Kidney tubule cell (primary cell): ENCODE measurements around the gene GSTP1.

Experiments used
- DNase-seq: peaks from one replicate; pipeline ENCODE4 v3.0.0-alpha.2; 2018; ENCODE audit warnings: low spot score

Gene GSTP1

DNA sequence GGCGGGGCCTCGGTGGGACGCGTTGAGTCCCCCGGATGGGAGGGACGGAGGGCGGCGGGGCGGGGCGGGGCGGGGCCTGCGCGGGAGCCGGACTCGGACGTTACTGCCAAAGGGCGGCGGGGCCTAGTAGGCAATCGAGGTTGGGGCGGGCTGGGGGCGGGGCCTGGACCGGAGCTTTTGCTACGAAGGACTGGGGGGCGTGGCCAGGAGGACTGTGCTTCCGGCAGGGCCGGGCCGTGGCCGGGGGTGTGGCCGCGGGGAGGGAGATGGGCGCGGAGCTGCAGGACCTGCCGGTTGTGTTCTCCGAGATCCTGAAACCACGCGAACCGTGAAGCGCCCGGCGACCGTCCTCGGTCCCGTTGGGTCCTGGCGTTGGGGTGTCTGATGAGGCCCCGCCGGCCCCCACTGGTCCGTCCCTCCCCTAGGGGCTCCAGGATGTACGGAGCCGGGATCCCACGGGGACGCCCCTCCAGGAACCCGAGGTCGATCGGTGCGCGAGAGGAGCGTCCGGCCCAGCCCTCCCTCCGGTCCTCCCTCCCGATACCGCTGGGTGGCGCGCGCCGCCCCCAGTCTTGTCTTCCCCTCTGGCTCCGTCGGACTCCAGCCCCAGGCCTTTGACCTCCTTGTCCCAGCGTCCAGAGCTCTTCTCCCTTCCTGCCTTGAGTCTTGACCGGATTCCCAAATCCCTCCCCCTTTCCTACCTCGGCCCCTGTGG, 46.8 kb downstream of the GSTP1 start:
- DNase-seq, result peak; percentile 97

GRCh38 chr11:67630943-67631331, 47.3 kb downstream of the GSTP1 start:
- DNase-seq, result no peak

DNA sequence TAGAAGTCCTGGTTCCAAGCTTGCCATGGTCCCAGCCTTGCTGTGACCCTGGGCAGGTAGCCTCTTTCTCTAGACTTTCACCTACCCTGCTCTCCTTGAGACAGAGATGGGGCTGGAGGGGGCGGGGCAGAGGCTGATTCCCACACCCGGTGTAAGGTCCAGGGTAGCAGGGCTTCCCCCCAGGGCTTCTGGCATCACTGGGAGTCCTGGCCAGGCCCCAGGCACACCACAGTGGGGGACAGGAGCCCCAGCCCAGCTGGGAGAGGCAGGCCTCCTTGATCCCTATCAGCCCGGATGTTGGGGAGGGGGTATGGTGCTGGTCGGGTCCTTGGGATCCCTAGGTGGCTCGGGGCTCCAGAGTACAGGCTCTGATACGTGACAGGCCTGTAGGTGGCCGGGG, 47.8 kb downstream of the GSTP1 start:
- no peak for DNase-seq

DNA sequence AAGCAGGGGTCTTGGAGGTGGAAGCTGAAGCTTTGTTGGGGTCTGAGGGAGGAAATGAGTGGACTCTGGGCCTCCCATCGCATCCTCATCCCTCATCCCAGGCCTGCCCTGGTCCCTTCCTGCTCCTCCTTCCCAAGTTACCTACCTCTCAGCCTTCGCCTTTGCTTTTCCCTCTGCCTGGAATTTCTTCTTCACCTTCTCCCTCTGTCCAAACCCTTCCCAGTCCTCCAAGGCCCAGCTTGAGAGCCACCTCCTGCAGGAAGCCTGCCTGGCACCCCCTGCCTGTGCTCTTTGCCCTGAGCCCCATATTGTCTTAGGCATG, 48.2 kb downstream of the GSTP1 start:
- no peak for DNase-seq

DNA sequence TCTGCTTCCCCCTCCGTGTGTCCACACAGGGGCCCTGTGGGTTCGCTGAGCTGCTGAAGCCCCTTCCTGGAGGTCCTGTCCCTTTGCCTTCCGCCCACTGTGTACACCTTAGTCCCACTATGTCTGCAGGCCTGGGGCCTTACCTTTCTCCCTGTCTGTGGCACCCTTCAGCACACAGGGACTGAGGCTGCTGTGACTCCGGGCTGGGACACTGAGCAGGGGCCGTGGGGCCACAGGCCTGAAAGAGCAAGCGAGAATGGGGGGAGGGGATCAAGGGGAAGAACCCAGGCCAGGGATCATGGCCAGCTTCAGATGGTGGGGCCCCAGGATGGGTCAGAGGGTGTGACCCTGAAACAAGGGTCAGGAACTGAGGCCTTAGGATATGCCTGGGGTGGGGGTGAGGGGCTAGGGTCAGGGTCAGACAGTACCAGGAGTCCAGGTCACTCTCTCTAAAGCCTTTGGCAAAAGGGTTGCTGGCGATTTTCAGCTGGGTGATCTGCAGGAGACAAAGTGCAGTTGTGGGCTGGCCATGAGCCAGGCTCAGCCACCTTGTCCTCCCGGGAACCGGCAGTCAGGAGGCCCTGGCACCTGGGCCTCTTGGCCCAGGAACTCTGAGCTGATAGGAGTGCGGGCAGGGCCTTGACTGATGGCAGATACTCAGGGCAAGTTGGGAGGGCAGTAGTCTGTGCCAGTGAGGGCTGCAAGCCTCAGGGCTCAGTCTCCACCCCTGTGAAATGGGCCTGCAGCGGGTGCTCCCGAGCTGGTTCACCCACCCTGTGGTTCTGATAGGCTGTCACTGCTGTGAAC, 48.8 kb downstream of the GSTP1 start:
- no peak for DNase-seq

DNA sequence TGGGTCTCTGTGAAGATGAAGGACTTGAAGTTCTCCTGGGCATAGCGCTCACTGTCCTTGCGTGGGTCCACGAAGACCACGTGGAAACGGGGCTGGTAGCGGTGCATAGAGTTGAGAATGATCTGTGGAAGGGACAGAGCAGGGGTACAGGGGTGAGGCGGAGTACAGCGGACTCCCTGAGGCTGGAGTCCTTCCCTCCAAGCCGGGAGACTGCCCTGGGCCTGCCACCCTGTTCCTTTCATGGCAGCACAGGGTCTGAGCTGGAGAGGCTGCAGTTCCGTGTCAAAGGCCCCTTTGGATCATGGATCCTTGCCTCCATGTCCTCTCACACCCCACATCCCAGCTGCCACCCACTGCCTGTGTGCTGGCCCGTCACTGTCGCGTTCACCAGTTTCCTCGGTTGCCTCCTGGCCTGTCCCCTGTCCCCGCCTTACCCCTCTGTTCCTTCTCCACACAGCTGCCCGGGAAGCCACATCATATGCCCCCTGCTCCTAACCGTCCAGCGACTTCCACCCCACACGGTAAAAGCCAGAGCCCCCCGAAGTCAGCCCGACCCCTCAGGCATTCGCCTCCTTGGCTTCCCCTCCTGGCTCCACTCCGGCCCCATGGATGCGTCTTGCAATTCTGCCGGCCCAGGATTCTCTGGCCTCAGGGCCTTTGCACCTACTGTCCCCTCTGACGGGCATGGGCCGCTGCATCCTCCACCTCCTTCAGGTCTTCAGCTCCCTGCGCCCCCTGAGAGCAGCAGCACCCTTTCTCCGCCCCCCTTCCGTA, 49.6 kb downstream of the GSTP1 start:
- no peak for DNase-seq

- DNase-seq, result no peak
Observed at GRCh38 chr11:67633758-67634365, 50.2 kb downstream of the GSTP1 start.

DNA sequence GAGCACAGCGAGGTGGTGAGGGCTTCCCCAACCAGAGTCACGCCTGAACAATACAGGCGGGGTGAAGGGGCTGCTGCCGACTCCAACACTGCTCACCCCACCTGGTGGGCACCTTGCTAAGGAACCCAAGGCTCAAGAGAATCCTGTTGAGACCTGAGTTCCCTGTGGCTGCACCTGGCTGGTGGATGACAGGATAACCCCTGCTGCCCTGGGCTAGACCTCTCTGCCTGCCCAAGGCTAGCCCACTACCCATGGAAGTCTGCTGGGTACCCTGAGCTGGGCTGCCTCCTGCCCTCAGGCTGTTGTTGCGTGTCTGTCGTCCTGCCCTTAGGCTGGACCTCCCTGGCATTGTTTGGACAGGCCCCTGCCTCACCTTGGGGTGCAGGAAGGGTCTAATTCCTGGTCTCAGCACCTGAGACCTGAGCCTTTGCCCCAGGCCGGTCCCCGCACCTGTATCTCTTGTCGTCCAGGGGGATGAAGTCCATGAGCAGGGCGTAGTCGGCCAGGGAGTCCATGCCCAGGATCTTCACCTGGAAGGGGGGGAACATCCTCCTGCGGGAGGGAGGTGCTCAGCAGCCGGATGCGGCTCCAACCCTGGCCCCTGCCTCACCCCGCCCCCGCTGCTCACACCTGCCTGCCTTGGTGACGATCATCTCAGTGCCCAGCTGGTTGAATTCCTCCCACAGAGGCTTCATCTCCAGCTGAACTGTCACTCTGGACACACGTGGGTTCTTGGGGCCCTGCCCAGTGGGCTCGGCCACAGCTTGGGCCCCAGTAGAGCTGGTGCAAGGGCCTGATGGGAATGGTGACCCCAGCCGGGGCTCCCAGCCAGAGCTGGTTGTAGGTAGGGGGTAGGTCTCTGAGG, 51.0 kb downstream of the GSTP1 start:
- DNase-seq, result no peak

DNA sequence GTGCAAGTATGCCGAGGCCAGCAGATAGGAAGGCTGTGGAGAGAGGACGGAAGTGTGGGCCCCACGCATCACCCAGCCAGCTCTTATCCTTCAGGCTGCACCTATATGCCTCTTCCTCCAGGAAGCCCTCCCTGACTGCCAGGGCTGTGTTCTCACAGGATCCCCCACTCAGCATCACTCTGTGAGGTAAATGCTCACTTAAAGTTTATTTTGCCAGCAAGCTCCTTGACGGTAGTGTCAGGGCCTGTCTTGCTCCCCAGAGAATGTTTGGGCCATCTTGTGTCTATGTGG, 51.6 kb downstream of the GSTP1 start:
- no peak for DNase-seq
